OCI-M1 (cell line): ENCODE data around the gene MAP3K21.

Source experiments
- DNase-seq: peaks from one replicate; lab custom pipeline; 2025; lab: John Stamatoyannopoulos, UW

The MAP3K21 gene

DNA sequence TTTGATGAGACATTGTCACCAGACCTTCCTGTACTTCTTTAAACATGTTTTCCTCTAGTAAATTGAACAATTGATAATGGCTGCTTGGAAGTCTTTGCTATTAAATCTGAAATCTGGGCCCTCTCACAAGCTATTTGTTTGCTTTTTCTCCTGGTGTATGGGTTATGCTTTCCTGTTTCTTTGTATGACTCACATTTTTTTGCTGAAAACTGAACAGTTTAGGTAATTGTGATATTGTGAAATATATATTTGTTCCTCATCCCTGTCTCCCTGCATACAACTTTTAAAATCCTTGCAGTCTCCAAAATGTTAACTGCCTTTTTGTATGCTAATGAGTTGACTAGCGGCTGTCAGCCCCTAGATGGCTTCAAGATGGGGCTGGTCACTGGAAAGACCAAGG lies 61.6 kb downstream of the MAP3K21 start:
- no peak for DNase-seq

DNA sequence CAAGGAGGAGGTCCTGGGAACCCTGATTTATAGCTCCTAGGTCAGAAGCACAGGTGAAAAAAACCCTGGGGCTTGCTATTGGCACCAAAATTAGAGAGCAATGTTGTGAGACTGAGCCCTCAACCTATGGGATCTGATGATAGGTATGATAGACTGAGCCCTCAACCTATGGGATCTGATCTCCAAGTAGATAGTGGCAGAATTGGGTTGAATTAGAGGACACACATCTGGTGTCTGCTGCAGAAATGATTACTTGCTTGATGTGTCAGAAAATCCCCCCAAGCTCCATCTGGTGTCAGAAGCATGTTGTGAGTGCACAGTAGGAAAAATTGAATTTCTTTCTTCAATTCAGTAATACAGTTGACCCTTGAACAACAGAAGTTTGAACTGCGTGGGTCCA lies 62.4 kb downstream of the MAP3K21 start:
- no peak for DNase-seq

DNA sequence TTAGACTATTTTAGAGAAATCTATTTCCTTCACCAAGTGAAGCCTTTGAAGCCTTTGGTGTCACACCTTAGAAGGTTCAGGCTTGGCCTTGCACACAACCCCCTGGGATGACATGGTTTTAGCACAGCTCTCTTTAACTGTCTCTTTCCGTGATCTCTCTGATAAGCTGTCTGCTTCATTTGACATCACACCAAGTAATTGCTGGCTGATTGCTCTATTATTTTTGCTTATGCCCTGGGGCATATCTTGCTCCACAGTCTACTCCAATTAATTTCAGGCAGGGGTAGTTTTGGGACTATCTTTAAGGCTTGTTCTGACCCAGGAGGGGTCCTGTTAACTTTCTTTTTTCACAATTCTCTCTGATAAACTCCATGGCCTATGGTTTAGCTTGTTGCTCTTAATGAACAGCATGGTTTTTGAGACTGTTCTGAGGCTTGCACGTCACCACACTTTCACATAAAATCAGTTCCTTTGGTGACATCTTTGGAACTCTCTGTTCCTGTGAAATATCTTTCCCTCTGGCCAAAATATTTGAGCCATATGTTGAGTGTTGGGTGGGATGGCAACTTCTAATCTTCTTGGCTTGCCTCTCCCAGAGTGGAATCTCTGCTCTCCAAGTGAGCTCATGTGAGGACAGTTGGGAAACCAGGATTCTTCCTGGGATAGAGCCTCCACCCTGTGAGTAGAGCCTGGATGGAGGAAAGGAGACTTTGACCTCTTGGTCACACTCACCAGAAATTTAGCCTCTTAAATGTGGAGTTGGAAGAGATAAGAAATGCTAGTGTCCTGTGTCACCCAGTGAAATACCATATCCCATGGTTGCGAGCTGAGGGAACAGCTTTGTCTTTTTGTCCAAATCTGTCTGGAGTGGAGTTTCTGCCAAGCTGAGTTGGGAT lies 63.6 kb downstream of the MAP3K21 start:
- no peak for DNase-seq

DNA sequence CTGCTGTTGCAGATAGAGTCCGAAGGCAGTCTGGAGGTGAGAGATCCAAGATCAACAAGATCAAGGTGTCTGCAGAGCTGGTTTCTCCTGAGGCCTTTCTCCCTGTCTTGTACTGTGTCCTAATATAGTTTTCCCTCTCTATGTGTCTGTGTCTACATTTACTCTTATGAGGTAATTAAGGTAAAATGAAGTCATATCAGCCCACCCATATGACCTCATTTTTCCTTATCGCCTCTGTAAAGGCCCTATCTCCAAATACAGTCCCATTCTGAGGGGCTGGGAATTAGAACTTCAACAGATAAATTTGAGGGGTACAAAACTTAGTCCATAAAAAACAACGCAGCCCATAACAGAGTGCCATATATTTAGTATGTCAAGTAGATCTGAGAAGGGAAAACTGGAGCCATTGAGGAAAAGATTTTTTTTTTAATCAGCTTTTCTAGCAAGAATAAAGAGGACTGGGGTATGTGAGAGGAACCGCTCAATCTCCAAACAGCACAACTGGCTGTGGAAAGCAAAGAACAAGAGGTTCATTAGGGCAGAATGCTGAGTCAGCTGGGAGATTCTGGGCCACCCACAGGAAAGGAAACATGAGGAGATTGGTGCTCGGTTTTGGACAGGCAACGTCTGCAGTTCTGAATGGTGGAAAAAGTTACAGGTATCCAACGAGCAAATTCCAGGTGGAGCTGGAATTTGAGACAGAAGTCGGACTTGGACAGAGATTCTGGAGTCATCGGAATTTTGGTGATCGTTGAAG lies 65.7 kb downstream of the MAP3K21 start:
- no peak for DNase-seq

DNA sequence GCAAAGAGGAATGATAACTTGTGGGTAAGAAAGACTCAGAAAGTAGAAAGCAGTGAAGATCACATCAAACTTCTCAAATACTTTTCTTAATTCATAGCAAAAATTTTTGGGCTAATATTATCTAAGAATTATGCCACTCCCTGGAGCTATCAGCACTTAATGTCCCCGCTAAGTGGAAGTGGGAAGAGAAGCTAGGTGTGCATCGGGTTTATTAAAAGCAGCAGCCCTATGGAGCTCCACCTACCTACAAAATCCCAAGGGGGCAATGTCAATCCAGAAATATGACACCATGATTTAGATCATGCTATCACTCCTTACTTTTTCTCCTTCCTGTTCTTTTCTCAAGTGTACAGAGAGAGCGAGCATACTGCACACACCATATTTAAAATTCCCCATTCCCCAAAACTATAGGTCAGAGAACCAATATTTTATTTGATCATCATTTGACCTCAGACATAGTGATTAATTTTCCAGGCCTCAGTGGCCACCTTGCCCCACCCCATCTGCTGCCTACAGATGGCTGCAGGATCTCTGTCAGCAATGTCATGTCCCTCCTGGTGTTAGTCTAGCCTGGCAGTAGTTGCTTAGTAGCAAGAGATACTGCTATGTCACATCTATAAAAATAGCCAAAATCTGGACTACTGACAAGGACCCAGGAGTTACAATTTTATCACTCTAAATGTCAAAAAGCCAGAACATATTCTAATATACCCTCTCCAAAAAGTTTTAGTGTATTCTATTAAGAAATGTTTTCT lies 66.6 kb downstream of the MAP3K21 start:
- no peak for DNase-seq

DNA sequence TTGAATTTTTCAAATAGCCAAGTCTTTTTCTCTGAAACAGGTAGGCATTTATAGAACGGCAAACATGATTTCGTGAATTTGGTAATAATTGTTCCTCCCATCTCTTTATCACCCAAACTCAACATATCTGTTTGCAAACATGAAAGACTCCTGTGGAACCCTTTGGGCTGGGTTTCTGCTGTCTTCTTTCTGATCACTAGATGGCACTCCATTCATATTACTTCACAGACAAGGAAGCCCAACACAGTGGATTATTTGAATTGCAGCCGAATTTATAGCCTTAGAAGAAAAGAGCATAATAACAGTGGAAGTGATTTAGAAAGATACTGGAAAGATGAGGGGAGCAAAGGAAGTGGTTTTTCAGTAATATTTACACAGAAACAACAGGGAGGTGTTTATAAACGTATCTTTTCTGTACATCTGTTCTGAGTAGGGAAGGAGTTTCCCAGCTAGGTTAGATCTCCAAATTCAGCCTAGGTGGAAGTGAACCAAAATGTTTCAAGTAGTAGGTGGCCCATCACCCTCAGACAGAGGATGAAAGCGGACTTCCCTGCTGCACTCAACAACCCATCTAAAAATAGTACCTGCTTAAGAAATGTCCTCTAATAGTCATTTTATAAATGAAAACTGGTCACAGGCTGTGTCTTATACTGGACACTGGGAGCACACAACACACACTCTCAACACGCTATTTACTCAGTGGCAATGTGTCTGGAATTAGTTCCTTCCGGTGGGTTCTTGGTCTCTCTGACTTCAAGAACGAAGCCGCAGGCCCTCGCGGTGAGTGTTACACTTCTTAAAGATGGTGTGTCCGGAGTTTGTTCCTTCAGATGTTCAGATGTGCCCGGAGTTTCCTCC lies 67.6 kb downstream of the MAP3K21 start:
- DNase-seq, result peak; percentile 84

DNA sequence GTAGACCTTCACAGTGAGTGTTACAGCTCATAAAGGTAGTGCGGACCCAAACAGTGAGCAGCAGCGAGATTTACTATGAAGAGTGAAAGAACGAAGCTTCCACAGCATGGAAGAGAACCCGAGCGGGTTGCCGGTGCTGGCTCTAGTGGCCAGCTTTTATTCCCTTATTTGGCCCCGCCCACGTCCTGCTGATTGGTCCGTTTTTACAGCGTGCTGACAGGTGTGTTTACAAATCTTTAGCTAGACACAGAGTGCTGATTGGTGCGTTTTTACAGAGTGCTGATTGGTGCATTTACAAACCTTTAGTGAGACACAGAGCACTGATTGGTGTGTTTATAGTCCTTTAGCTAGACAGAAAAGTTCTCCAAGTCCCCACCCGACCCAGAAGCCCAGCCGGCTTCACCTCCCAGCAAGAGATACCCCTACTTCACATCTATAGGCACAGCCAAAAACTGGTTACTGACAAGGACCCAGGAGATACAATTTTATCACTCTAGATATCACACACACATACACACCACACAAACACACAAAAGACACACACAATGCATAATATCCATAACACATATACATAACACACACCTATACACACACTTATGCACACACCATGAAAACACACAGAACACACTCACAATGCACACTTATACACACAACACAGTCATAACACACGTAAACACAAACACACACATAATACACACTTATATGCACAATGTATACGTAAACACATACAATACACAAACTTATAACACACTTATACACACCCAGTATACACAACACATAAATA lies 68.5 kb downstream of the MAP3K21 start:
- DNase-seq, result no peak

DNA sequence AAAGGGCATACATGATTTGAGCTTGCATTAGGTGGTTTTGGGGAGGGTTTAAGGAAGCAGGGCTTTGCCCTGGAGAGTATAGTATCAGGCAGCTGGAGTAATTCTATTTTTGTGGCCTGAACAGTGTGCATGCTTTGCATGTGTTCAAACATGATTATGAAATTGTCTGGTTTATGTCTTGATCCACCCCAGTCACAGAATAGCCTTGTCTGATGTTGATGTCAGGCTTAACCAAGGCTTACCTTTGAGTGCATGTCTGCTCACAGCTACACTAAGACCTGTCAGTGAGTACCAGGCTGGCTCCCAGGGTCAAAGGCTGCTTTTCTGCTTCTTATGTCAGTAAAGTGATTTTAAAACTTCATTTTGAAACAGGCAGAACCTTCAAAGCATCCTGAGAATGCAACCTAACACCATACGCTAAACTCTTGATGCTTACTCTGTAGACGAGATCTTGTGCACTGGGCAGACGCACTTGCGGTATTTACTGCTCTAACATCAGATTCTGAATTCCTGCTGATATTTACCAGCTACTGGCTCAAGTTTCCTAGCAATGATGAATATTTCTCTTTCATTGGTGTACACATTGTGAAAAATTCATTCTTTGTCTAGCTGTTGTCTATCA lies 78.9 kb downstream of the MAP3K21 start:
- DNase-seq, result no peak

DNA sequence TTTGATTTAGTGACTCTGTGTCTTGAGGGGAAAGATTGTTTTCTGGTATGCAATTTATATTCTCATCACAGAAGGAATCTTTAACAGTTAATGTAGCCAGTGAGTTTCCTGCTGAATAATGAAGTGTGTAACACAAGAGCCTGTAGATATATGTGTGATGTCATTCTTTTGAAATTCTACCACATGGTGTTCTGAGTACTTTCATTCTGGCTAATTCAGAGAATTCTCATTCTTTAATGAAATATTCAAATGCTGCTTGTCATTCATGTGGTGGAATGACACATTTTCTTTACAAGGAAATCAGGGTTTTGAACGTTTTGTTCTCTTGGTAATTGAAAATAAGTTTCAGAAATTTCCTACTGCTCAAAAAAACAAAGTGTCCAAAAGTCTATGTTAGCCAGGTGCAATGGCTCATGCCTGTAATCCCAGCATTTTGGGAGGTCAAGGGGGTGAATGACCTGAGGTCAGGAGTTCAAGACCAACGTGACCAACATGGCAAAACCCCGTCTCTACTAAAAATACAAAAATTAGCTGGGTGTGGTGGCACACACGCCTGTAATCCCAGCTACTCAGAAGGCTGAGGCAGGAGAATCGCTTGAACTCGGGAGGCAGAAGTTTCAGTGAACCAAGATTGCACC lies 79.6 kb downstream of the MAP3K21 start:
- DNase-seq, result no peak

DNA sequence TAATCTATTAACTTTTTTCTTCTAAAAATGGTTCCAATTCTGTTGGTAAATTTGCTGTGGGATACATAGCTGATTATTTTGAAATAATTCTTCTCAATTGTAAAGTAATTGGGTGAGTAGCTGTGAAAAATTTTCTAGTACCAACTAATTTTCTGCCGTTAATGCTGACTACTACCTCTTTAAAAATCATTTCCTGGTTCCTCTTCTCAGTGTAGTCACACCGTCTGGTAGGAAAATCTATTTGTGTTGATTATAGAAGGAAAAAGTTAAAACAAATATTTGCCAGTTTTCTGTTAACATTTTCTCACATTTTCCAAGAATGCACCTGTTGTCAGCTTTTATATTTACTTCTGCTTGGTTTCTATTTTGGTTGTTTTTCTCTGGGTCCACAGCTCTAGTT lies 82.0 kb downstream of the MAP3K21 start:
- DNase-seq, result no peak

DNA sequence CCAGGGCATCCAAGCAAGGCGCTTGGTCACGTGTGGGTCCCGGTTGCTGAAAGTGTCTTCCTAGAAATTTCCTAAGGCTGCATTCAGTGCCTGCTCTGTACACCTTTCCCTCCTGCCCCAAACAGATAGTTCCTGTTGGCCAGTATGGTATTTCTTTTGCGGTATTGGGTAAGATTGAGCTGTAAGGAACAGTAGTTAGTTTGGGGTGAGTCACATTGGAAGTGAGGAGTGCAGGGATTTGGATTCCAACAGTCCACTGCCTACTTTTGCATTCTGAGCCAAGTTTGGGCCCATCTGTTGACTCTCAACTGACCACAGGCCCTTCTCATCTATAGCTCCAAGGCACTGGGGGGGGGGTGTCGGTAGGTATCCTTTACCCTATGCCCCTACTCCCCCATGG lies 83.4 kb downstream of the MAP3K21 start:
- DNase-seq, result no peak

DNA sequence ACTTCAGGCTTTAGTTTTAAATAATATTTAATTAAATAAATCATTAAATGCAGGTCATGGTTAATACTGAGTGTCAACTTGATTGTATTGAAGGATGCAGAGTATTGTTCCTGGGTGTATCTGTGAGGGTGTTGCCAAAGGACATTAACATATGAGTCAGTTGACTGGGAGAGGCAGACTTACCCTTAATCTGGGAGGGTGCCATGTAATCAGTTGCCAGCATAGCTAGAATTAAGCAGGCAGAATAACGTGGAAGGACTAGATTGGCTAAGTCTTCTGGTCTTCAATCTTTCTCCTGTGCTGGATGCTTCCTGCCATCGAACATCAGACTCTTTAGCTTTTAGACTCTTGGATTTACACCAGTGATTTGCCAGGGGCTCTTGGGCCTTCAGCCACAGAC lies 85.3 kb downstream of the MAP3K21 start:
- DNase-seq, result no peak

DNA sequence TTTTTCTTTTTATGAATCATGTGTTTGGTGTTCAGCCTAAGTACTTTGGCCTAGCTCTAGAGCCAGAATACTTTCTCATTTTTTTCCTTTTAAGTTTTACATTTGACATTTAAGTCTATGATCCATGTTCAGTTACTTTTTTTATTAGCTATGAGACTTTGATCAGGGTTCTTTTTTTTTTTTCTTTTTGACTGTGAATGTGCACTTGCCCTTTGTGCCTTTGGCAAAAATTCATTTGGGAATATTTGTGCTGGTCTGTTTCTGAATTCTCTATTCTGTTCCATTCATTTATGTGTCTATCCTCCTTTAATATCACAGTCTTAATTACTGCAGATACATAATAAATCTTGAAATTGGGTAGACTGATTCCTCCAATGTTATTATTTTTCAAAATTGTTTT lies 93.8 kb downstream of the MAP3K21 start:
- DNase-seq, result no peak

DNA sequence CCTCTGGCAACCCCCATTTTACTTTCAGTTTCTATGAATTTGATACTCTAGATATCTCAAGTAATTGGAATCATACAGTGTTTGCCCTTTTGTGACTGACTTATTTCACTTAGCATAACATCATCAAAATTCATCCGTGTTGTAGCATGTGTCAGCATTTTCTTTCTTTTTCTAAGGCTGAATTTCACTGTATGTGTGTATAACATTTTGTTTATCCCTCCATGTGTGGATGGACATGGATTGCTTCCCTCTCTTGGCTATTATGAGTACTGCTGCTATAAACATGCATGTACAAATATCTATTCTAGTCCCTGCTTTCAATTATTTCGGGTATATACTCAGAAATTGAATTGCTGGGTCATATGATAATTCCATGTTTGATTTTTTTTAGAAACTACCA lies 97.3 kb downstream of the MAP3K21 start:
- DNase-seq, result peak; percentile 69

DNA sequence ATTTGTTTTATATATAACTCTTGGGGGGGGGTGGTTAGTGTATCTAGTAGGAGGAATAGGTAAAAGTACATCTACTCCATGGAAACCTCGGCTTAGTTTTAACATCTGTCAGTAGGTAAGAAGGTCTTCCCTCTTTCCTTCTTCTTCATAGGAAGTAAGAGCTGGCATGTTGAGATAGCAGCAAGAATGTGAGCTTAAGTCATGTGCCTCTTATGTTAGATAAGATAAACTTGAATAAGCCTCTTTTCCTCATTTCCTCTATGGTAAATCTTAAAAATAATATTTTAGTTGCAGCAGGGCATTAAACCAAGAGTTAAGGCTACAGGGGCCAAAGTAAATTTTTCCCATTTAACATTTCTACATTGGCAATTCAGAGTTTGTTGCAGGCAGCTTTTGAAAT lies 100.4 kb downstream of the MAP3K21 start:
- peak; percentile 56 for DNase-seq

DNA sequence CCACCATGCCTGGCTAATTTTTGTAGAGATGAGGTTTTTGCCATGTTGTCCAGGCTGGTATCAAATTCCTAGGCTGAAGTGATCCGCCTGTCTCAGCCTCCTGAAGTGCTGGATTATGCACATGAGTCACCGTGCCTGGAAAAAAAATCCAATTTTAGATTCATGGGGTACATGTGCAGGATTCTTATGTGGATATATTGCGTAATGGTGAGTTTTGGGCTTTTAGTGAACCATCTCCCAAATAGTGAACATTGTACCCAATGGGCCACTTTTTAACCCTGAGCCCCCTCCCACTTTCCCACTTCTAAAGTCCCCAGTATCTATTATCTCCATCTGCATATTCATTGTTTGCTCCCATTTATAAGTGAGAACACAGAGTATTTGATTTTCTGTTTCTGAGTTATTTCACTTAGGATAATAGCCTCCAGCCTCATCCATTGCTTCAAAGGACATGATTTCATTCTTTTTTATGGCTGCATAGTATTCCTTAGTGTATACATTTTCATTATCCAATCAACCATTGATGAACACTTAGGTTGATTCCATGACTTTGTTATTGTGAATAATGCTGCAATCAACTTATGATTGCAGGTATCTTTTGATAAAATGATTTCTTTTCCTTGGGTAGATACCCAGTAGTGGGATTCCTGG lies 104.4 kb downstream of the MAP3K21 start:
- DNase-seq, result no peak

DNA sequence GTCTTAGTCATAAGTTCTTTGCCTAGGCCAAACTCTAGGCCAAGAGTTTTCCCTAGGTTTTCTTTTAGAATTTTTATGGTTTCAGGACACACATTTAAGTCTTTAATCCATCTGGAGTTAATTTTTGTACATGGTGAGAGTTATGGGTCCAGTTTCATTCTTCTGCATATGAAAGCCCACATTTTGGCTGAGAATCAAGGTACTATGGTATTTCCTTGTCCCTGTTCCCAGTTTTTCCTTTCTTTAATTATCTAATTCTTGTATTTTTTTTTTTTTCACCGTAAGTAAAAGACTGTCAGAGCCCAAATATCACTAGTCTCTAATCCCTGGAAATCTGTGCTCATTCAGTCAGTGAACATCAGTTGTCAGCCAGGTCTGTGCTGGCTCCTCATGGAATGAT lies 105.4 kb downstream of the MAP3K21 start:
- DNase-seq, result no peak

DNA sequence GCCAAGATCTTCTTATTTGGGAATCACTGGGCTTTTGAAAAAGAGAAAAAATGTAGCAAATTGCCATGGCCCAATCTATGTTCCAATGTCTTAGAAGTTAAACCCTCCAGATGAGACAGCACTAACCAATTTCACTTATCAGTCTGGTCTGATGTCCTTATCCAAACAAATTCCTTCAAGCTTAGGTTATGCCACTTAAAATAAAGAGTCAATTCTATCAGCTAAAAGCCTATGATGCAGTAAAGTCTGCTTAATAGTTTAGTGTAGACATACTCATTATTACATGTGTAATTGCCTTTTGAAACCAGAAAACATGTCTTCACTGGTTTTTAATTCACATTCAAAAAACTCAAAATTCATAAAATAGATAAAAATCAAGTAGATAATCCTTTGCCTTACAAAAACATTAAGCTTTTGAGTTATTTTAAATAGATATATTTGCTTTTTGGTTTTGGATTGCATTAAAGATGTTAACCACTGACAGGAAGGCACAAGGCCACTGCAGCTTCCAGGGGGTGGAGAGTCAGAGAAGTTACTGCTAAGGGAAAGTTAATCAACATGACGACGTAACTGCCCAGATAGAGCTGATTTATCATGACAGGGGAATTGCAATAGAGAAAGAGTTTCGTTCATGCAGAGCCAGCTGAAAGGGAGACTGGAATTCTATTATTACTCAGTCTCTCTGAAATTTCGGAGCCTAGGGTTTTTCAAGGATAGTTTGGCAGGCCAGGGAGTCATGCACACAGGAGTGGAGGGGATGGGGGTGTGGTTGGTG lies 106.1 kb downstream of the MAP3K21 start:
- DNase-seq, result no peak
